B cell (primary cell): ENCODE results near the gene PELI1.

Source experiments
- CTCF ChIP-seq: fragments of 200-600 bp; IDR thresholded peaks from one replicate; pipeline ENCODE4 v1.8.0; 2022; ENCODE audit warnings: antibody characterized with exemption, mild to moderate bottlenecking
- EZH2 ChIP-seq: IDR thresholded peaks from 2 replicates; pipeline ENCODE4 v1.6.1; 2012; ENCODE audit warnings: borderline replicate concordance, low read depth, mild to moderate bottlenecking, moderate library complexity, low read length; ENCODE audit not compliant: insufficient read depth, poor library complexity, severe bottlenecking

GRCh38 chr2:64140665-64141200 is 3.5 kb downstream of the PELI1 start:
- TF ChIP-seq CTCF (no peak), EZH2 (no peak)
